Measurements from ENCODE around the gene EZR.

EZR gene

DNA sequence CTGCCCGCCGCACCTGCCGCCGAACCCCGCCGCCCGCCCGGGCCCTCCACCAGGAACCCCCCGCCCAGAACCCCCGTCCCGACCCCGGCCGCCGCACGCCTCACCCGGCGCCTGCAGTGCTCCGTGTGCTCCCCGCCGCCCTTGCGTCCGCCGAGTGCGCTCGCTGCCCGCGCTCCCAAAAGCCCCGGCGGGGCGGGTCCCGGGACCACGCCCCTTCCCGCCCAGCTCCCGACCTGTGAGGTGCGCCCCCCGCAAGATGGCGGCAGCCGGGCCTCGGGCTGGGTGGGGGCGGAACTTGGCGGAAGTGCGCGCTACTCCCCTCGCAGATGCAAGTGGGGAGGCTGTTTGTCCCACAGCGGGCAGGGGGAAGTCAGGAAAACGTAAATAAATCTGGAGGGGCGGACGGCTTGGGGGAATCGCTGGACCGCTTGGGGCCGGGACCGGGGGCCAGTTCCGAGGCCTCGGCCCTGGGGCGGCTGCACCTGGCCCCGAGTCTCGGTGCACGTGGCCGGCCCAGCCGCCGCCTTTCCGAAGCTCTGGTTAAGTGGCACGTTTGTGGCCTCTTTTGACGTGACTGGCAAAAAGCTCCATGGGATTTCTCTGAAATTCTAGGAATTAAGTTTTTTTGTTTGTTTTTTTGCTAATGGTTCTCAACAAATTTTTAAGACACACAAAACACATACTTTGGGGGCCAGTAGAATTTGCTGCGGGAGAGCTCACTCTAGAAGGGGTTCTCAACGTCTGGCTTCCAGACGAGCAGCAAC, at the start of gene EZR:
EZR (minus strand) TSS at position 156 of the 764 bp plus-strand sequence. CDS start 1,275 bp downstream, outside the sequence.
- DNase-seq, result peak; percentile 28

DNA sequence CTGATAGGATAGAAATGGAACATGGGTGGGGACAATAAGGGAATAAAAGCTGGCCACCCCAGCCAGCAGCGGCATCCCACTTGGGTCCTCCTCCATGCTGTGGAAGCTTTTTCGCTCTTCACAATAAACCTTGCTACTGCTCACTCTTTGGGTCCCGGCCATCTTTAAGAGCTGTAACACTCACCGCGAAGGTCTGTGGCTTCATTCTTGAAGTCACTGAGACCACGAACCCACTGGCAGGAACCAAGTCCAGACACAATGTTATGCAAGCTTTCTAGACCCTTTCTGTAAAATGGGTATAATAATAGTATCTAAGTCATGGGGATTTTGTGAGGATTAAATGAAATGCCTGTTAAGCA, 48.9 kb upstream of the EZR start:
- no peak for DNase-seq

DNA sequence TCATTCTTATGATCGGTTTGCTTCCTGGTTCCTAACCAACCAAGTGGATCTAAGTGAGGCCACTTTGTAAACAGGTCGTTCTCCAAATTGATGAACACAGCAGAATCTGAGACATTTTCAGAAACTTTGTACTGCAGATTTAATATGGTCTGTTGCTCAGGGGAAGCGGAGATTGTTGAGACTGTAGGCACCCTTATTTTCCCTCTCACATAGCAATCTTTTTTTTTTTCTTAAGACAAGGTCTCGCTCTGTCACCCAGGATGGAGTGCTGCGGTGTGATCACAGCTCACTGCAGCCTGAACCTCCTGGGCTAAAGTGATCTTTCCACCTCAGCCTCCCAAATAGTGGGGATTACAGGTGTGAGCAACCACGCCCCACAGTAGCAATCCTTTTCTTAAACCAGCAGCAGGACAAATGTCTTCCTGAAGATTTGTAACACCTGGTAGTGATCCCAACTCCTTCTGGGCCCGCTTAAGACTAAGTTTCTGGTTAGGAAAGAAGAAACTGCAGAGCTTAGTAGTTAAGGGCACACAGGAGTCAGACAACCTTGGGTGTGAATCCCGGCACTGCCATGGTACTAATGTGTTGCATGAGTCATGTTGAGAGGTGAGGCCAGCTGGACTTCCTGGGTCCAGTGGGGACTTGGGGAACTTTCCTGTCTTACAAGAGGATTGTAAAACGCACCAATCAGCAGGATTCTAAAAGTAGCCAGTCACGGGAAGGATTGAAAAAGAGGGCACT, 48.4 kb upstream of the EZR start:
- DNase-seq, result no peak

DNA sequence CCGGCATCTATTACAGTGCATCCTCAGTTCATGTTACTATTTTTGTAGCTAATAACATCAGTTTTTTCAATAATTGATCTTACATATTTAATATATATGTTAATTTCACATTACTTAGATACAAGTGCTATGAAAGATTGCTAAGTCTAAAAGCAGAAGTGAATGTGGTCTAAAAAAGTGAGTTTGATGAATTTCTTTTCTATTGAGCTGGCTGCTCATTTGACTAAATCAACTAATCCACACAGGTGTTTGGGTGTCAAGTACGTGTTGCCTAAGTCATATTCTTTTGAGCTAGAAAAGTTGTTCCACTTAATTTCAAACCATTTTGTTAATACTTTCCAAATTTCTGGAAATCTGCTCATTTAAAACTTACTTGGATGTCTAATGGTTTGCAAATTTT, 46.6 kb upstream of the EZR start:
- no peak for DNase-seq

DNA sequence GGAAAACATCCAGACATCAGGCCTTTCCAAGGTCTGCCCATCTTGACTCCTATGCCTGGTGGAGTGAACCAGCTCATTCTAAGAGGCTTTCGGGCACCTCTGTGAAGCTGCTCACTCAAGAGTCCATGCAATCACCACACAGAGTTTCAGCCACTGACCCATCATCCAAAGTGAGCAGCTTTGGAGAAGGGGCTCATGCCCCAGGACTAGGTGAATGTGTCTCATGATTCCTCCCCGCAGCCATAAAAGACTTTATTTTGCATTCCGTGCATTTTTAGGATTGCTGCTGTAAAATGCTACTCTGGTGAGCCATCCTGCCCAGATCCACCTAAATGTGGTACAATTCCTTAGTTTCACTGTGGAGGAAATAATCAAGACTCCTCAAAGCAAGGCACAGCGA, 44.5 kb upstream of the EZR start:
- DNase-seq, result no peak

DNA sequence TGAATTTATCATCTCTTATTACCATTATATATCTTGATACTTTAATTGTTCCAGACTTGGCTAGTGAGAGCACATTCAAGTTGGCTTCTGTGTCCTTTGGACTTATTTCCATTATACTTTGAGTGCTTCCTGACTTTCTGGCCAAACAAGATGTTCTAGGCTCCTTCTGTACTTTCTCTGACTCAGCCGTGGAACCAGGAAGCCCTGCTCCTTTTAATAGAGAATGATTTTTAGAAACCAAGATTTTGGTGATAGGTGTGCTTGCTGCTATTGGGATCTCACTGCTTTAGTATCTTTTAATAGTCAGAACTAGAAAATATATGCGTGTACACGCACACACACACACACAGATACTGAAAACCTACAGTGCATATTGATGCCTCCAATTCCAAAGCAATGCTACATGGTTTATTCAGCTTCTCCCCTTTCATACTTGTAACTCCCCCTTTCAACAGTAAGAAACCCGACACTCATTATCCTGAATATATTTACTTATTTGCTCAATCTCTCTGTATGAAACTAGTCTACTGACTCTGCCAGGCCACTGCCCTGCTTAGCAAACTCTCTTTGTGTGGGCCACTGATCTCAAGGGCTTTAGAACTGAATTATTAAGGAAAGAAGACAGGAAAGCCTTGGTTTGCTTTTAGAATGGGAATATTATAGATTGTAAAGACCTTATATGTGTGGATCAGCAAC, 42.7 kb upstream of the EZR start:
- no peak for DNase-seq

DNA sequence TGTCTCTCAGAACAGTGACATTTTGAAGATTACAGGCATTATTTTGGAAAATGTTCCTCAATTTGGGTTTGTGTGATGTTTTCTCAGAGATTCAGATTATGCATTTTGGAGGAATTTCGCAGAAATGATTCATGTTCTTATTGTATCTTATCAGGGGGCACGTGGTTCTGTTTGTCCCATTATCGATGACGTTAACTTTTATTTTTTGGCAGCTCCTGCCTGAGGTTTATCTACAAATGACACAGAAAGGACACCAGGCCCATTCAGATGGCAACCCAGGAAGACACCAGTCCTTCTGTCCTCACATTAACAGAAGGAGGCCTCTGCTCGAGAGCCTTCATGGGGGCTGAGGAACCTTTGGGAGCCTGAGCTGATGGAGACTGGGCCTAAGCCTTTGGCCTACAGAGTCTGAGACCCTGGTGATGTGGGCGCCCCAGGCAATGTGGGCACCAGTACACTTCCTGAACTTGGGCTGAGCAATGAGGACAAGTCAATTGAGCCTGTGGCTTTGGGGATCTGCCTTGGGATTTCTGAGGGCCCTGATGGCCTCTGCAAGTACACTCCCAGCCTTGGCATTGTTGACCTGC, 41.2 kb upstream of the EZR start:
- DNase-seq, result no peak

DNA sequence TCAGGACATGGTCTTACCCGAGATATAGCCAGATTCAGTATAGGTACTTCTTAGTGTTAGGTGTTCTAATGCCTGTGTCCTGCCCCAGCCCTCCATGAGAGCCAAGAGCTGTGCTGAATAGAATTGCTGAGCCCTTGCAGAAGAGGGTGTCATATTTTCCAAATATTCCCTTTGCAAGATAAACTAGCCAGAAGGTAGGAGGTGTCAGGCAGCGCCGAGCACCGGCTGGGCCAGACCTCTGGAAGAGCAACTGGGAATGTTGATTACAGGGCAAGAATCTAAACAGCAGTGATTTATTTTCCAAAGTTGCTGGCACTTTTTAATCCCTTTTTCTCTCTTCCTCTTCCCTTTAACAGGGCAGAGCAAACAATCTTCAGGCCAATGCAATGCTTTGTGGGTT, 37.1 kb upstream of the EZR start:
- DNase-seq, result no peak

DNA sequence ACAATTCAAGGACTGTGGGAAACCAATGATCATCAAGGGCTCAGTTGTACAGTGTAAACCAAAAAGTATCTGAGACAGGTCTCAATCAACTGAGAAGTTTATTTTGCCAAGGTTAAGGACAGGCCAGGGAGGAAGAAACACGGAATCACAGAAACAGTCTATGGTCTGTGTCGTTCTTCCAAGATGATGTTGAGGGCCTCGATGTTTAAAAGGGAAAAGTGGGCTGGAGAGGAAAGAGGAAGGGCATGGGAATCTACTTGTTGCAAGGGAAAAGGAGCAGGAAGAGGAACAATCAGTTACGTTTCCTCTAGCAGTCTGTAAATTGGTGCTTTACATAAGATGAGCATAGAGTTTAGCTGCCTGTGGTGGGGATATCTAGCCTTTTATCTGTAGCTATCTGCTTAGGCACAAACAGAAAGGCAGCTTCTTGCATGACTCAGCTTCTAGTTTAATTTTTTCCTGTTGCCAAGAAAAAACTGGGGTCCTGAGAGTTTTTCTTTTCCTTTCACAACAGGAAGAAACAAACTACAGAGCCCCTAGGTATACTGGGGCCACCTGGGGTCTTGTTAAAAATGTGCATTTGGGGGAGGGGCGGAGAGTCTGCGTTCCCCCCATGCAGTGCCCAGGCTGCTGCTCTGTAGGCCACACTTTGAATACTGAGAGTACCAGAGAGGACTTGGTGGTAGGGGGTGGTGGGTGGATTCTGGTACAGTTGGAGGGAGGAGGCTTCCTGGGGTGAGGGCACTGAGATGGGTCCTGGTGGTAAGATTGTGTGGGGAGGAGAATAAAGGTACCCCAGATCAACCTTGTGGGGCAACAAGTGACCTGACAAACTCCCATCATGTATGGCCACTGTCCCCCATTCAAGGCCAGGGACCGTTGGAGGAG, 35.3 kb upstream of the EZR start:
- DNase-seq, result no peak

DNA sequence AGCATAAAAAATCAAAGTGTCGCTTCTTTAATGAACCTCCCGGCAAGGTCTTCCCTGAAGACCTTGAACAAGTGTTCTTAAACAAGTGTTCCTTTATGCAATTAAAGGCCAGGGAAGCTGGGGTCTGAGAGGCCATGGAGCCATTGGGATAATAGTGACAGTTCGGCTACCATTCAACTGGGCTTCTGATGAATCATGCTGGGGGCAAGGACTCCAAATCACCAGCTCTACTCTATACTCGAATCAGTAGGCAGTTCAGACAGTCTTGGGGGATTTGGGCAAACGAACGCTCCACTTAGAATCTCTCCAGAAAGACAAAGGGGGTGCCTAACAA, 34.7 kb upstream of the EZR start:
- no peak for DNase-seq

DNA sequence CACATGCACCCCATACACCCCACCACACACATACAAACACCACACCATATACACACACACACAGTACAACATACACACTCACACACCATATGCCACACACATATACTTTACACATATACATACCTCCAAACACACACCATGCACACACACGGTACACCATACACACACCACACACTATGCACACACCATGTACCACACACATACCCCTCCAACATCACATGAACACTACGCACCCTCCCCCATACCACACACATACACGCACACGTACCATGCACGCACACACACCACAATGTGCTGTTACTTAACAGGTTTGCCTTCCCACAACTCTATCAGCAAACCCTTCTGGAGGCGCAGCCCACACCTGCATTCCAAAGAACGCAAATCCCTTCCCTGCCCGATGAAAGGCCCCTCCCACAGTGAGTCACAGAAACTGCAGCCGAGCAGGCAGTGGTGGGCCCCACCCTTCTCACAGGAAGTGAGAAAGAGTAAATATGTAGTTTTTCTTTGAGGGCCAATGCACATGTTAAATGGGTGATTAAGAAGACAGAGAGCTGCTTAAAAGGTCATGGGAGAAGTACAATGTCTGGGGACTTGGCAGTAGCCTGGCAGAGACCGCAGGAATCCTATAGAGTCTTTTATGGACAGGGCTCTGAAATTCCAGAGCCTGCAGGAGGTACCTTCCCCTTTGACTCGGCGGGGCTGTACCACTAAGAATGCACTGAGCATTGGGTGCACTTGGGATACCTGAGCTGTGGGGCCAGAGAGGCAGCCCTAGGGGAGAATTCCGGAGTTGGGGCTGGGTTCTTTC, 34.1 kb upstream of the EZR start:
- peak; percentile 6 for DNase-seq

DNA sequence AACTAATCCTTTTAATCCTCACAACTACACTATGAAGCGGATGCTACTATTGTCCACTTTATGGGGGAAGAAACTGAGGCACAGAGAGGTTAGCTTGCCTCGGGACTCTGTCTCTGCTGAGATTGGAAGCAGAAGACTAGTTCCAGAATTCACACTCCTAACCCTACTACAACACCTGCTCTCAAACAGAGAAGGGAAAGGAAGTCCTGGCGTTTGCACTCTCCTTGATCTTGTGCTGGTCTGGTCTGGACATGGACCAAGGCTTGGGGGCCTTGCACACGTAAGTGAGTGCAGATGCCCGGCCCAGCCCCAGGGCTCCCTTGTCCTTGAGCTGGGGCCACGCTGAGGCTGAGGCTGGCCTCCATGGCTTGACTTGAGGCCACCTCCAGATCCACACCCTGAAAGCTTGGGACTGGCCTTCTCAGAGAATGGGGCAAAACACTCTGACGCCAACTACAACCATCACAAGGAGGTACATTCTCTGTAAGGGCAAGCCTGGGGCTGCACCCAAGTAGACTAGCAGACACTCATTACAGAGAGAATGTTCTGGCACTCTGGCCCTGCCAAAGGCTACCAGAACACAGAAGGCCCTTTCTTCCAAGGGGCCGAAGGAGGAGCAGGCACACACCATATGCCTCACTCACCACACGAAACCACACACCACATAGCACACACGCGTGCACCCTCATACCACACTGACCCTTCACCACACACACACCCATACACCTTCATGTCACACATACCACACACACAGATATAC, 33.3 kb upstream of the EZR start:
- DNase-seq, result no peak

DNA sequence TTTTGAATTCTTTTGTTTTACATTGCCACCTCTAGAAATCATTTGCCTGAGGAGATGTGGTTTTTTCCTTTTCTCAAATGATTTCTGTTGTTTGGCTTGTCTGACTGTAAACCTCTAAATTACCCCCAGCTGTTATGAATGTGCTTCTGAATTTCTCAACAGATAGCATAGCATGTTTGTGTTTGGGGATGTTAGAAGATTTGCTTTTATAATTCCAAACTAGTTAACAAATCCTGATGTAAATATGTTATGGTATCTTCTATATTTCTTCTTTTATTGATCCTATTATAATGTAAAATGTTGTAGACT, 31.6 kb upstream of the EZR start:
- DNase-seq, result no peak

DNA sequence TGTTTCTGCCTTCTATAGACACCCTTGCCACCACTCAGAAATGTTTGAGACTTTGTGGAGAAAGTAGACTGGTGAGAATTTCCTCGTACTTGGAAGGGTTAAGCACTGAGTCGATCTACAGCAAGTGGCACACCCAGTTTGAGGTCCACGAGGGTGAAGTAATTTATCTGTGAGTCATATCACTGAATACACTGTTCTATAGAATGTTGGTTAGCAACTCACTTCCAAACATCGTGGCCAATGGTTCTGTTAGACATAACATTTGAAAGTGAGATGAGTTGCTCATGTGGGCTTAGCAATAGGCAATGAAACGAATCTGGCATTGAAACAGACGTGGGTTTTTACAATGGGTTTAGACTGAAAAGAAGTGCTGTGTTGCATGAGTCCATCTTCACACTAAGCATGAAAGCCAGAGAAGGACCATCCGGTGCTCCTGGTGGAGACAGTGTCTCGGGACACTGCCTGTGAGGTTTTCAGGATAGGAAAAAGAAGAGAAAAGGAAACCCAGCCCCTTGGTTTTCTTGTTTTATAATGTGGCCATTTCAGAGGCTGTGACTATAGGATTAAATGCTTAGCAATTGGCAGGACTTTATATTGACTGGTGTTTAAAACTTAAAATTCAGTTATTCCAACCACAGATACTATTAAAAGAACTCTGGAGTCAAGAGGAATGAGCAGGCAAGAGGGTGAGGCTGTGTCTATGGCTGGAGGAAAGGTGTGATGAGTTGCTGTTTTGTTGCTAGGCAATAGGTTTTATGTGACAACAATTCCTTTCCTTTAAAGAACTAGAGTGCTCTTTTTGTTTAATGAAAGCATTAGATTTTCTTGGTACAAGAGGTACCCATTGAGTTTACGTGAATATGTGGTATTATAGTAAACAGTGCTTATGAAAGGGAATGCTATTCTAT, 31.0 kb upstream of the EZR start:
- DNase-seq, result no peak

DNA sequence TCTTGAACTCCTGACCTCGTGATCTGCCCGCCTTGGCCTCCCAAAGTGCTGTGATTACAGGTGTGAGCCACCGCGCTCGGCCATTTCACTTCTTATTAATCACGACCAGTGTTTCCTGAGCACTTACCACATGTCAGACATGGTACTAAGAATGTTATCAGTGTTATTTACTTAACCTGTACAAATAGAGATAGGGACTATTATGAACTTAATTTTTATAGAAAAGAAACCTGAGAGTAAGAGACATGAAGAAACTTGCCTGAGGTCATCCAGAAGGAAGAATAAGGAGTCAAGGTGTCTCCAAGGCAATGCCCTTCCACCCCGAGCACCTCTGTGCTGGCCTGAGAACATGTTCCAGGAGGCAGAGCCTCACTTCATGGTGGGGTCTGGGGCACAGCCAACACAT, 29.3 kb upstream of the EZR start:
- no peak for DNase-seq

DNA sequence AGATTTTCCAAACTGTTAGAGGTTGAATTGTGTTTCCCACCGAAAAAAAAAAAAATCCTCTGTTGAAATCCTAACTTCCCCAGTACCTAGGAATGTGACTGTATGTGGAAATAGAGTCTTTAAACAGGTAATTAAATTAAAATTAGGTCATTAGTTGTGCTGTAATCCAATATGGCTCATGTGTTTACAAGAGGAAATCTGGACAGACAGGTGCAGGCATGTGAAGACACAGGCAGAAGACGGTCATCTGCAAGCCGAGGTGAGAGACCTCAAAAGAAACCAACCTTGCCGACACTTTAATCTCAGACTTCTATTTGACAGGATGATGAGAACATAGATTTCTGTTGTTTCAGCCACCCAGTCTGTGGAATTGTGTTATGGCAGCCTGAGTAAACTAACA, 28.6 kb upstream of the EZR start:
- no peak for DNase-seq

DNA sequence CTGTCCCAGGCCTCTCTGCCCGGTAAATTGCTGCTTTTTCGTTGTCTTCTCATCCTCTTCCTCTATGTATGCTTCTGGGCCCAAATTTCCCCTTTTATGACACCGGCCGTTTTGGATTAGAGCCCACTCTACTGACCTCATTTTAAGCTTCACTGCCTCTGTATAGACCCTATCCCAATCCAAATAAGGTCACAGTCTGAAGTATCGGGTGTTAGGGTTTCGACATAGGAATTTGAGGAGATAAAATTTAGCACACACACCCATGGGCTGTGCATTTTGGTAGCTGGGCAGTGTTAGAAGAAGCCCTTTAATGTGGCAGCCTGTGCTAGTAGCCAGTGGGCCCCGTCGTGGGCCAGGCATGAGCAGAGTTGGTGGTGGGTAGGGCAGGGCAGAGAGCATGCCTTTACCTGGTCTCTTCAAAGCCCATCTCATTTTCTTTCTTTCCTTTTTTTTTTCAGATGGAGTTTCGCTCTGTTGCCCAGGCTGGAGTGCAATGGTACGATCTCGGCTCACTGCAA, 27.9 kb upstream of the EZR start:
- DNase-seq, result no peak

DNA sequence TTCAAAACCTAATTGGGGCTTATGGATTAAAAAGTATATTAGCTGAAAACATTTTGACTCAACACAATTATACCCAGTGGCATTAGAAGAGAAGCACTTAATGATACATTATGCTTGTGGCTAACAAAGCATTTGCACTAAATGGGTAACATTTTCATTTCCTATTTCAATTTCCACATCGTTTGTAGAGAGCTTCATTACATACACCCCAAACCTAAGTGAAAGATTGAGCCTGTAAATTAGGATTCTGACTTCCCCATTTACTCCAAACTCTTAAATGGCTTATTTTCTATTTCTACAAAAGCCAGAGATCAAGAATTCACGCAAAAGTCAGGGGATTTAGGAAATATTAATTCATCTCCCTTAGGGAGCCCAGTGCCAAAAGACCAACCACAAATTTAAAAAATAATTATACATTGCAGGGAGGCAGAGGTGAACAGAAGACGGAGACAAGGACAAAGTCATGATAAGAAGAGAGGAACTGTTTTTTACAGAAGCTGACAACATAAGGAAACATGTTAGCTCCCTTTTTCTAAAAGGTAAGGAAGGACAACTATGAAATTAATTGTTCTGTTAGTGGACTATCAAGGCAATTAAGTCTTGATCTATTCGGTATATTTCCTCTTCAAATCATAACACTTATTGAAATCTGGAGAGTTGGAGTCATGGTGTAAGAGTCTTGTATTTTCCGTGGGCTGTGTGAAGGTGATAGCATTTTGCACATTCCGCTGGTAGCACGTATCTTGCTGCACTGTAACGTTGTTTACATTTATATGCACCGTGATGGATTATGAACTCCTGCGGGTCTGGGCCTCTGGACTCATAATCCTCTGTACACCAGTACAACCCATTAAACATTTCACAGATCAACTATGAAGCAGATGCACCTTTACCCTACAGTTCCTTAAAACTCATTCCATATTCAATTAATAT, 24.8 kb upstream of the EZR start:
- DNase-seq, result no peak

DNA sequence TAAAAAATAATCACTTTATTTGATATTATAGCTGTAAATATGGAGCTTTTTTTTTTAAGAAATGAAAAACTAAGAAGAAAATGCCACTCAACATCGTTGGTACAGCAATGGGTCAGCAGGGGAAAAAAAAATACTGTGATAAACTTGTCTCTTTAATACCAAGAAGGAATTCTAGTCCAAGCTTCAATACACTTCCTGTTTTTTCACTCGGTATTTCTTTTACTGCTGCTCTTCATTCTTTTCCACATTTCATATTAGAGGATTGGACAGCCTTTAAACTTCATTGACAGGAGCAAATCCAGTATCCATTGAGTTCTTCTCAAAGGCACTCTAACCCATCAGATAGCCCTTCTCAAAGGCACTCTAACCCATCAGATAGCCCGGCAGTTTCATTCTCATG, 22.2 kb upstream of the EZR start:
- no peak for DNase-seq

All from COR-L47 (cell line).